HTR-8/SVneo (cell line): ENCODE measurements around the gene GDPD5.
A peak's percentile ranks its signal among the peaks of the same experiment; 100 is the strongest.

Experiments used
- DNase-seq: peaks from one replicate; pipeline ENCODE4 v3.0.0; 2011; ENCODE audit warnings: low spot score, mixed read lengths; ENCODE audit not compliant: insufficient read length
- FAIRE-seq: peaks from 2 replicates; lab custom pipeline; 2011; peaks lifted over from hg19 to GRCh38; lab: Jason Lieb, UNC

The GDPD5 gene

GRCh38 chr11:75456596-75457183 is 69.1 kb downstream of the GDPD5 start:
- DNase-seq (no peak), FAIRE-seq (no peak)

- no peak for DNase-seq
- FAIRE-seq = no peak
Measured at GRCh38 chr11:75454987-75455386, 70.8 kb downstream of the GDPD5 start.

- no peak for FAIRE-seq
- peak; percentile 36 for DNase-seq
Measured at GRCh38 chr11:75453916-75454655, 71.7 kb downstream of the GDPD5 start.

GRCh38 chr11:75450826-75451821 is 74.6 kb downstream of the GDPD5 start:
- DNase-seq (no peak), FAIRE-seq (no peak)

- no peak for FAIRE-seq
- no peak for DNase-seq
Measured at GRCh38 chr11:75450236-75450635, 75.5 kb downstream of the GDPD5 start.

- FAIRE-seq = no peak
- no peak for DNase-seq
Measured at GRCh38 chr11:75449776-75450175, 76.0 kb downstream of the GDPD5 start.

- DNase-seq = no peak
- FAIRE-seq = no peak
Measured at GRCh38 chr11:75449271-75449670, 76.5 kb downstream of the GDPD5 start.

GRCh38 chr11:75447415-75447814 is 78.3 kb downstream of the GDPD5 start:
- no peak for FAIRE-seq

GRCh38 chr11:75445315-75445953 is 80.3 kb downstream of the GDPD5 start:
- FAIRE-seq = peak; percentile 93
- DNase-seq = peak; percentile 83

More at GRCh38 chr11:75447415-75447814, 78.3 kb downstream of the GDPD5 start:
- DNase-seq = no peak

- DNase-seq (no peak), FAIRE-seq (no peak)
Measured at GRCh38 chr11:75443043-75443442, 82.7 kb downstream of the GDPD5 start.

- DNase-seq (no peak), FAIRE-seq (no peak)
Measured at GRCh38 chr11:75442161-75442885, 83.4 kb downstream of the GDPD5 start.

GRCh38 chr11:75441804-75442132 is 84.0 kb downstream of the GDPD5 start:
- FAIRE-seq (no peak), DNase-seq (no peak)

GRCh38 chr11:75440960-75441803 is 84.6 kb downstream of the GDPD5 start:
- FAIRE-seq = no peak
- DNase-seq = no peak

GRCh38 chr11:75439495-75440120 is 86.1 kb downstream of the GDPD5 start:
- DNase-seq (no peak), FAIRE-seq (no peak)

GRCh38 chr11:75439026-75439425 is 86.7 kb downstream of the GDPD5 start:
- no peak for FAIRE-seq
- no peak for DNase-seq

GRCh38 chr11:75437966-75438659 is 87.6 kb downstream of the GDPD5 start:
- FAIRE-seq (peak; percentile 76), DNase-seq (no peak)

GRCh38 chr11:75436806-75437205 is 88.9 kb downstream of the GDPD5 start:
- DNase-seq (no peak), FAIRE-seq (peak; percentile 80)

- no peak for FAIRE-seq
- no peak for DNase-seq
Measured at GRCh38 chr11:75435571-75435925, 90.2 kb downstream of the GDPD5 start.
